GM13976 (cell line): Measurements from ENCODE around the gene CBLC.

Experiments
- DNase-seq: peaks from one replicate; pipeline ENCODE4 v3.0.0; 2012; ENCODE audit warnings: low spot score
- CTCF ChIP-seq: IDR thresholded peaks from 2 replicates; pipeline ENCODE4 v1.5.1; 2012; ENCODE audit warnings: borderline replicate concordance, mild to moderate bottlenecking; ENCODE audit not compliant: insufficient read depth; ENCODE audit errors: extremely low read depth, missing control alignments, control extremely low read depth
- in situ Hi-C: fragments of 300-500 bp; cut with MboI; formaldehyde crosslinking; loops from one replicate; pipeline ENCODE4 v1.12.0; 2022; ENCODE audit warnings: low sequenced_read_pairs, mixed read lengths, inconsistent platforms; ENCODE audit not compliant: unreplicated experiment

CBLC gene

GRCh38 chr19:44807652-44808462 is 30.2 kb downstream of the CBLC start:
- in situ Hi-C loops, result no loop called here
- peak; percentile 38 for TF ChIP-seq CTCF
- peak; percentile 70 for DNase-seq

- in situ Hi-C loops, result no loop called here
- DNase-seq, result peak; percentile 71
- TF ChIP-seq CTCF, result no peak
Observed at GRCh38 chr19:44808463-44809371, 31.0 kb downstream of the CBLC start, which contains the start of gene BCAM. TSS of gene BCAM (plus strand) at chr19:44809103. CDS start at chr19:44809125, 22 bp downstream.

GRCh38 chr19:44809577-44810233 is 32.0 kb downstream of the CBLC start:
- no peak for TF ChIP-seq CTCF
- in situ Hi-C loops, result no loop called here
- DNase-seq, result no peak

- no peak for TF ChIP-seq CTCF
- no peak for DNase-seq
- in situ Hi-C loops, result no loop called here
Observed at GRCh38 chr19:44810234-44811121, 32.8 kb downstream of the CBLC start.

GRCh38 chr19:44811122-44811419 is 33.4 kb downstream of the CBLC start:
- no peak for TF ChIP-seq CTCF
- in situ Hi-C loops, result no loop called here

More at GRCh38 chr19:44811122-44811419, 33.4 kb downstream of the CBLC start:
- DNase-seq, result no peak
